ENCODE results near the gene CSF1R. TPM values are rescaled to one million over a fixed set of nuclear protein-coding genes. Genes with fewer than 3 reads are reported as not detected.
"Not testable (repeated sequence)": the region's sequence is repeated elsewhere in the genome, so short reads cannot be mapped to it uniquely, and the experiment has no call there.

CSF1R gene
- total RNA-seq, 3 donors from 2014 or later: 0.10 to 0.46 (median 0.26) TPM

DNA sequence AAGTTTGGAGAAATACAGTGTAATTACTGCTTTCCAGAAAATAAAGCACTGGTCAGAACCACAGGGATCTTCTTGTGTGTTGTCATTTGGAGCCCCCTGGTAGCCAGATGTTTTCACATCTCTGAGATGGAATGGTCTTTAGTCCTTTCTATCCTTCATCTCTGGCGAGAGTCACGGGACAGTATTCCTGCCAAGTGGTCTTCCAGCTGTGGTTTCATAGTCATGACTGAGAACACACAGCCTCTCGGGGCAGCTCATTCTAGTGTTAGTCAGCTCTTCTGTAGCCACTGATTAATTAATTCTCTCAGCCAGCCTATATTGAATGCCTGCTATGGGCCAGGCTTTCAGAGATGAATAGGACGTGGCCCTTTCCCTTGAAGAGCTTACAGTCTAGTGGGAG is 51.7 kb downstream of the CSF1R start:
- no peak for ATAC-seq
- H3K4me3 Mint-ChIP-seq: no peak overlapping the region
- no peaks in the 10 kb centered on the region for H3K9me3 Mint-ChIP-seq
- H3K4me1 Mint-ChIP-seq (ENCODE audit: low read depth): no peaks in the 10 kb centered on the region
- no peaks in the 10 kb centered on the region for H3K27me3 Mint-ChIP-seq (ENCODE audit: low read depth)
- DNase-seq: no peak
- H3K36me3 Mint-ChIP-seq (ENCODE audit: insufficient read depth): peaks cover 77% of the 10 kb centered on the region

DNA sequence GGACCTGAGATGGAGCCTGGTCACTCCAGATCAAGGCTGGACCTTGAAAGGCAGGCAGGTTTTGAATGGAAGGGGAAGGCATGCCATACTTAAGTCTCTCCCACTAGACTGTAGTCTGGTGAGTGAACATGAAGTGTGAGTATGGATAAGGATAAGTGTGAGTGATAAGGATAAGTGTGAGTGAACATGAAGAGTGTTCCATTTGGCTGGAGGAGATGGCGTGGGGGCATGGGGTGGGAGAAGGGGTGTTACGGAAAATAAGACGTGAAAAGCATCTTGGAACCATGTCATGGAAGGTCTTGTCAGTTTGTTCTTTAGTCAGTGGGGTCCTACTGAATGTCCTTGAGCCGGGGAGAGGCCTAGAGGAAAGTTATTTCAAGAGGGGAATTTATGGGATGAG is 53.0 kb downstream of the CSF1R start:
- Mint-ChIP-seq H3K9me3 (no peaks in the 10 kb centered on the region), H3K36me3 (ENCODE audit: insufficient read depth) (peaks cover 72% of the 10 kb centered on the region), H3K4me3 (no peak overlapping the region), H3K27me3 (ENCODE audit: low read depth) (no peaks in the 10 kb centered on the region), H3K4me1 (ENCODE audit: low read depth) (no peaks in the 10 kb centered on the region)
- no peak for ATAC-seq
- DNase-seq: no peak

DNA sequence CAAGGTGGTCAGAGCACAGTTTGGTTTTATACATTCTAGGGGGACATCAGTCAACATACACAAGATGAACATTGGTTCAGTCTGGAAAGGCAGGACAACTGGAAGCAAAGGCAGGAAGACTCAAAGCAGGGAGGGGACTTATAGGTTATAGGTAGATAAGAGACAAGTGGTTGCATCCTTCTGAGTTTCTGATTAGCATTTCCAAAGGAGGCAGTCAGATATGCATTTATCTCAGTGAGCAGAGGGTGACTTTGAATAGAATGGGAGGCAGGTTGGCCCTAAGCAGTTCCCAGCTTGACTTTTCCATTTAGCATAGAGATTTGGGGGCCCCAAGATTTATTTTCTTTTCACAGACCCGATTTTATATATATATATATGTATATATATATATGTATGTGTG is 58.3 kb downstream of the CSF1R start:
- DNase-seq; H3K4me1 Mint-ChIP-seq (ENCODE audit: low read depth); H3K27me3 Mint-ChIP-seq (ENCODE audit: low read depth); H3K9me3 Mint-ChIP-seq; H3K4me3 Mint-ChIP-seq; ATAC-seq: not testable (repeated sequence)
- peaks cover 54% of the 10 kb centered on the region for H3K36me3 Mint-ChIP-seq (ENCODE audit: insufficient read depth)

DNA sequence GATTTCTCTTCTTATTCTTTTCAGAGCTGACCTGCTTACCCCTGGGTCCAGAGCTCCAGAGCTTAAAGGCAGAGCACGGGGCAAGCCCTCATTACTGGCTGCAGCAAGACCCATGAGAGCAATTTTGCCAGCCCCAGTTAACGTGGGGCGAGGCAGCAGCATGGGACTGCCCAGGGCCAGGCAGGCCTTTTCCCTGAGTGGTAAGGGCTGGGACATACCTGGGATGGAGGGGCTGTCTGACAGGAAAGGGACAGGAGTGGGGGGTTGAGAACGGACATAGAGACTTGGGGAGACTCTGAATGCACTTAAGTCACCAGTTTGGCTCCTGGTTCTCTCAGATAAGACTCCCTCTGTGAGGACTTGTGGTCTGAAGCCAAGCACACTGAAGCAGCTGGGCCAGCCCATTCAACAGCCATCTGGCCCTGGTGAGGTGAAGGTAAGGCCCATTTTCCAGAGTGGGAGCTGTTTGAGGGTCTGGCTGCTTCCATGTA is 59.6 kb downstream of the CSF1R start:
- ATAC-seq: no peak
- Mint-ChIP-seq H3K4me1 (ENCODE audit: low read depth) (peaks cover under 1% of the 10 kb centered on the region), H3K4me3 (no peak overlapping the region), H3K36me3 (ENCODE audit: insufficient read depth) (peaks cover 54% of the 10 kb centered on the region), H3K27me3 (ENCODE audit: low read depth) (no peaks in the 10 kb centered on the region), H3K9me3 (no peaks in the 10 kb centered on the region)
- no peak for DNase-seq

DNA sequence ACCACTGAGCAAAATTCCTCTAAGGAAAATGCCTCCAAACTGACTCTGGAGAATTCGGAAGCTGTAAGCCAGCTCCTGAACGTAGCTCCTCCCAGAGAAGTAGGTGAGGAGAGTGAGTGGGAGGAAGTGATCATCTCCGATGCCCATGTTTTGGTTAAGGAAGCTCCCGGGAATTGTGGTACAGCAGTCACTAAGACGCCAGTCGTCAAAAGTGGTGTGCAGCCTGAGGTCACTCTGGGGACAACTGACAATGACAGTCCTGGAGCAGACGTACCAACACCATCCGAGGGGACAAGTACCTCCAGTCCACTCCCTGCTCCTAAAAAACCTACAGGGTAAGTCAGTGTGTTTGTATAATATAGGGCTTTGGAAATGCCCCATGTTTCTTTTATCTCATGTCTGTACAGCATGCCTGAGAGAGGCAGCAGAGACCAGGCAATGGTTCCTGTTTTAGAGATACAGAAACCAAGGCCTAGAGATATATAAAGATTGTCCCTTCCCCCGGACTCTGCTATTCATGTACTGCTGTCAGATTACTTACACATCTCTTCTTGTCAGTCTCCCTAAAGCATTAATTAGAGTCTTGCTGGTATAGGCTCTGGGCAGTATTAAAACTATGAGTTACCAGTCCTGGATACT is 61.9 kb downstream of the CSF1R start:
- no peaks in the 10 kb centered on the region for H3K27me3 Mint-ChIP-seq (ENCODE audit: low read depth)
- ATAC-seq: no peak
- DNase-seq: no peak
- no peak overlapping the region for H3K4me3 Mint-ChIP-seq
- H3K4me1 Mint-ChIP-seq (ENCODE audit: low read depth): peaks cover 3% of the 10 kb centered on the region
- peaks cover 51% of the 10 kb centered on the region for H3K36me3 Mint-ChIP-seq (ENCODE audit: insufficient read depth)
- H3K9me3 Mint-ChIP-seq: no peaks in the 10 kb centered on the region

DNA sequence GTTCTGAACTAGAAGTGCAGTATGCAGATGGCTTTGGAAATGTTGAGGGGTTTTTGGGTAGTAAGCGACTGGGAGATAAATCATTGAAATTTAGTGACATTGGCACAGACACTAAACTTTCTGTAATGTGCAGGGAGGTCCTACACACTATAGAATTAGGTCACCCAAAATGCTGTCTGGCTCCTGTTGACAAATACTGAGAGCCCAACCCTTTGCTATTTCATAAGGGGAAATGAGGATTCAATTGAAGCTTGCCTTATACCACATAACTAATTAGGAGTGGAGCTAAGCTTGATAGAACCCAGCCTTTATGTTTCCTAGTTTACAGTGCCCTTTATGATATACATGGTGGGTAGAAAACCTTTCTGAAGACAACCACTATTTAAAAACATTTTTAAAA is 63.2 kb downstream of the CSF1R start:
- H3K9me3 Mint-ChIP-seq: no peaks in the 10 kb centered on the region
- no peak for DNase-seq
- peaks cover 3% of the 10 kb centered on the region for H3K4me1 Mint-ChIP-seq (ENCODE audit: low read depth)
- H3K36me3 Mint-ChIP-seq (ENCODE audit: insufficient read depth): peaks cover 56% of the 10 kb centered on the region
- H3K27me3 Mint-ChIP-seq (ENCODE audit: low read depth): no peaks in the 10 kb centered on the region
- ATAC-seq: no peak
- H3K4me3 Mint-ChIP-seq: no peak overlapping the region

DNA sequence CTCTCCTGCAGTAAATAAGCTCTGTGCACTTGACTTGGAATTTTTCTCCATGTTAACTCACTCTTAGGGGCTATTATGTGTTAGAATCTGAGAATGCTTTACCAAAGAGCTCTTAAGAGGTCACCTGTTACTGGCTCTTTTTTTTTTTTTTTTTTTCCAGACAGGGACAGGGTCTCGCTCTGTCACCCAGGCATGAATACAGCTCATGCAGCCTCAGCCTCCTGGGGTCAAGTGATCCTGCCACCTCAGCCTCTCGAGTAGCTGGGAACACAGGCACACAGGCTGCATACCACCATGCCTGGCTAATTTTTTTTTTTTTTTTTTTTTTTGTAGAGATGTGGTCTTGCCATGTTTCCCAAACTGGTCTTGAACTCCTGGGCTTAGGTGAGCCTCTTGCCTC is 63.7 kb downstream of the CSF1R start:
- DNase-seq (no peak), ATAC-seq (no peak)
- no peaks in the 10 kb centered on the region for H3K9me3 Mint-ChIP-seq
- H3K27me3 Mint-ChIP-seq (ENCODE audit: low read depth): no peaks in the 10 kb centered on the region
- peaks cover 3% of the 10 kb centered on the region for H3K4me1 Mint-ChIP-seq (ENCODE audit: low read depth)
- H3K36me3 Mint-ChIP-seq (ENCODE audit: insufficient read depth): peaks cover 54% of the 10 kb centered on the region
- H3K4me3 Mint-ChIP-seq: no peak overlapping the region

DNA sequence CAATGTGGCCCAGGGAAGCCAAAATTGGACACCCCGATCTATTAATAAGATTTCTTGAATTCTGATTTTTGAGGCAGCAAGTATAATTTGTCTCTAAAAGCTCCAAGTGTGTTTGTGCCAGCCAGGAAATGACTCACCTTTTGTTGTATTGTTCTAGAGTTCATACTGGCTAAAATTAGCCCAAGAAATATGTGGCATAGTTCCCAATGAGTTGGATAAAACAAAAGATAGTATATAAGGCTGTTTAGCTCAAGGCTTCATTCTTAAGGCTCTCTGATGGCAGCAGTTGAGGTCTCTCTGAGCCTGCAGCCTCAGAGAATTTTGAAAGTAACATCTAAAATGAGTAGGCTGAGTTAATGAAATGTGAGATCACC is 64.2 kb downstream of the CSF1R start:
- no peak for DNase-seq
- Mint-ChIP-seq H3K36me3 (ENCODE audit: insufficient read depth) (peaks cover 52% of the 10 kb centered on the region), H3K4me3 (no peak overlapping the region), H3K27me3 (ENCODE audit: low read depth) (no peaks in the 10 kb centered on the region), H3K4me1 (ENCODE audit: low read depth) (peaks cover 3% of the 10 kb centered on the region), H3K9me3 (no peaks in the 10 kb centered on the region)
- ATAC-seq: no peak

DNA sequence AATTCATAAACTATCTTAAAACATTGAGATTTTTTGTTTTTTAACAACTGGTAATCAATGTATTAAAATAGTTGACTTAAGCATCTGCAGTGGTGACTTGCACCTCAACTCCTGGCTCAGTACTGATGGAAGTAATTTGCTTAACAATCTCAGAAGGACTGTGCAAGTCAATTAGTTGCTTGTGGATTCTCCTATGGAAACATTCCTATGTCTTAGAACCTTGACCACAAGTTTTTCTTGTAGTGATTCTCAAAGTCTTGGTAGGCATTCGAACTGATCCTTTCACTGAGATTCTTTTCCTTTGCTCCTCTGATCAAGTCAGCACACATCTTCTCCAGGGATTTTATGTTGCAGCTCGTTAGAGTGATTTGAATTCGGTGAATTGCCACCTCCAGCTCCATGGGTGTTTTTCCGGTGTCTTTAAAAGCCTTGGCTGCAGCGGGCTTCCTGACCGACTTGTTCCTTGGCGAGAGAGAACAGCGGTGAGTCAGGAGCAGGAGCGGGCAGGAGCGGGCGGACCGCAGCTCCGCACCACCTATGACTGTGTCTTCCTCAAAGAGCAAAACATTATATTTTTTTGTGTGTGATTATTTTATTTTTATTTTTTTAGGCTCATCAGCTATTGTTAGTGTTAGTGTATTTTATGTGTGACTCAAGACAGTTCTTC is 64.7 kb downstream of the CSF1R start:
- Mint-ChIP-seq H3K9me3 (no peaks in the 10 kb centered on the region), H3K36me3 (ENCODE audit: insufficient read depth) (peaks cover 52% of the 10 kb centered on the region), H3K4me1 (ENCODE audit: low read depth) (peaks cover 3% of the 10 kb centered on the region), H3K27me3 (ENCODE audit: low read depth) (no peaks in the 10 kb centered on the region), H3K4me3 (no peak overlapping the region)
- DNase-seq (no peak), ATAC-seq (no peak)

DNA sequence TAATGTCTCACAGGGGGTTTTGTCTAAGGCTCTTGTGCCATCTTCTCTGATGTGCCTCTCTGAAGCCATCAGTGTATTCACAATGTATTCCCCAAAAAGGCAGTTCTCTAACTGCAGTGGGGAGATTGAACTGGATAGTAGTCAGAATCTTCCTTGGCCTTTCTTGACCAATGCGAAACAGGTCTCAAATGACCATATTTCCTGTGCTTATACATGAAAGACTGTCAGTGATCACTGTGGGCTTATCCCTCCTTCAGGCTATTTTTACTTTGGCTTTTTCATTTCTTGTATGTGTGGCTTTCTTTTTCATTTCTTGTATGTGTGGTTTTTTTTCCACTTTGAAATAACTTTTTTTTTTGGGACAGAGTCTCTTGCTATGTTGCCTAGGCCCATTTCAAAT is 66.1 kb downstream of the CSF1R start:
- ATAC-seq: no peak
- Mint-ChIP-seq H3K4me1 (ENCODE audit: low read depth) (peaks cover 3% of the 10 kb centered on the region), H3K36me3 (ENCODE audit: insufficient read depth) (peaks cover 61% of the 10 kb centered on the region), H3K4me3 (no peak overlapping the region), H3K27me3 (ENCODE audit: low read depth) (no peaks in the 10 kb centered on the region), H3K9me3 (no peaks in the 10 kb centered on the region)
- no peak for DNase-seq

DNA sequence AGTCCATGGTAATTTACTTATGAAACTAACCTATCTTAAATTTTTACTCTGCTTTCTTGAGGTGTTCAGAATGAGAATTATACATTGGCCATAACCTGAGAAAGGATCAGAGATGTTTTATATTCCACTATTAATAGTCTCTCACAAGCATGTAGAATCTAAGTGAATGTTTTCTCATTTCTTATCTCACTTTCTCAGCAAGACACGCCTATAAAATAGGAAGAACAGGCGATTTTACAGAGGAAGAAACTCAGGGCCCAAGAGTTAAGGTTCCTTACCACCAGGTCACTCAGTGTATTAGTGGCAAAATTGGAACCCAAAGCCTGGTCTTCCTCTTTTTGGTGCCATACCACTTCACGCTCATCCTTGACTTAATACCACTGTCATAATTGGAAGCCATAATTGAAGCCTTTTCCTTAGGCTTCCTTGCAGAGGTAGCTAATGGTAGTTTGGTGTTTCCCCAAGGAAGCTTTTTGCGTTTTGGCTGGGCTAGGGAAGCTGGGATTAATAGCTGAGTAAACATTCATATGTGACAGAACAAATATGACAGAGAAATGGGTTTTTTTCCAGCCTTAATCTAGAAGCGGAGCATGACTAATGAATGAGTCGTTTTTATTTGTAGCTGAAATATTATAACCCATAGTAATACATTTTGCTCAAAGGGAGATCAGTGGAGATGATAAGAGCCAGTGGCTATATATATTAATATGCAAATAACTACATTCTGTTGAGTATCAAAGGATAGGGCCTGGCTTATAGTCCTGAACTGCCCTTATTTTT is 68.9 kb downstream of the CSF1R start:
- no peaks in the 10 kb centered on the region for H3K27me3 Mint-ChIP-seq (ENCODE audit: low read depth)
- H3K4me1 Mint-ChIP-seq (ENCODE audit: low read depth): peaks cover 6% of the 10 kb centered on the region
- no peaks in the 10 kb centered on the region for H3K9me3 Mint-ChIP-seq
- H3K36me3 Mint-ChIP-seq (ENCODE audit: insufficient read depth): peaks cover 77% of the 10 kb centered on the region
- no peak for DNase-seq
- no peak overlapping the region for H3K4me3 Mint-ChIP-seq
- ATAC-seq: no peak

DNA sequence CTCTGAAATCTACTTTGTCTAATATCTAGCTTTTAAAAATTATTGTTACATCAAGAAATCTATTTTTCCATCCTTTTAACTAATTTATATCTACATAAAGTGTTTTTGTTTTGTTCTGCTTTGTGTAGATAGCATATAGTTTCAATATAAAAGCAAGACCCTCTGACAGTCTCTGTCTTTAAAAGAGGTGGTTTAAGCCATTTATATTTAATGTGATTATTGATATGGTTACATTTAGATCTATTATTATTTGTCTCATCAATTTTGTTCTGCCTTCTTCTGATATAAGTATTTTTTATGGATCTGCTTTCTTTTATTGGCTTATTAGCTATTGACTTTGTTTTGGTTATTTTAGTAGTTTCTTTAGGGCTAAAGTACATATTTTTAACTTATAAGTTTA is 69.8 kb downstream of the CSF1R start:
- Mint-ChIP-seq H3K9me3 (no peaks in the 10 kb centered on the region), H3K4me3 (no peak overlapping the region), H3K36me3 (ENCODE audit: insufficient read depth) (peaks cover 73% of the 10 kb centered on the region), H3K4me1 (ENCODE audit: low read depth) (peaks cover 4% of the 10 kb centered on the region), H3K27me3 (ENCODE audit: low read depth) (no peaks in the 10 kb centered on the region)
- ATAC-seq: no peak
- DNase-seq: no peak

DNA sequence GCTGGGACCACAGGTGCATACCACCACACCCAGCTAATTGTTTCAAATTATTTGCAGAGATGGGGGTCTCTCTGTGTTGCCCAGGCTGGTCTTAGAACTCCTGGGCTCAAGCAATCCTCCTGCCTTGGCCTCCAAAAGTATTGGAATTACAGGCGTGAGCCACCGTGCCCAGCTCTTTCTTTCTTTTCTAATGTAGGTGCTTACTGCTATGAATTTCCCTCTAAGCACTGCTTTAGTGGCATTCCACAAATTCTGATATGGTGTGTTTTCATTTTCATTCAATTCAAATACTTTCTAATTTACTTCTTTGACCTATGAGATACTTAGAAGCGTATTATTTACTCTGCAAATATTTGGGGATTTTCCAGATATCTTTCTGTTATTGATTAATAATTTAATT is 70.9 kb downstream of the CSF1R start:
- H3K4me3 Mint-ChIP-seq: no peak overlapping the region
- no peaks in the 10 kb centered on the region for H3K9me3 Mint-ChIP-seq
- ATAC-seq (no peak), DNase-seq (no peak)
- peaks cover 72% of the 10 kb centered on the region for H3K36me3 Mint-ChIP-seq (ENCODE audit: insufficient read depth)
- H3K4me1 Mint-ChIP-seq (ENCODE audit: low read depth): peaks cover 3% of the 10 kb centered on the region
- H3K27me3 Mint-ChIP-seq (ENCODE audit: low read depth): no peaks in the 10 kb centered on the region

DNA sequence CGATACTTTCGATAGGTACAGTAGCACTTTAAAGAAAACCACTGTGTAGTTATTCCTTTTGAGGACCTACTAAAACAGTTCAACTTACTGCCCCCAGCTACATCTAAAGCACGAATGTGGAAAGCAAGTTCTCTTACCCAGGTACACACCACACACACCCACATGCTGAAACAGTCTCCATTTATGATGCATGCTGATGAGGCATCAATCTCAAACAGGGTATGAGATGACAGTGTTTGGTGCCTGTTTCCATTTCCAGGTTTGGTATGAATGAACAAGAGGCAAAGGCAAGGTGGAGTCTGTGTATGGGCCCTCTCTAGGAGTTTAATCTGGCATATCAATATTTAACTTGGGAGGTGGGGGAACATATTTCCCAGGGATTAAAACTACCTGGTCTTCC is 71.9 kb downstream of the CSF1R start:
- H3K36me3 Mint-ChIP-seq (ENCODE audit: insufficient read depth): peaks cover 73% of the 10 kb centered on the region
- no peaks in the 10 kb centered on the region for H3K27me3 Mint-ChIP-seq (ENCODE audit: low read depth)
- ATAC-seq: peak; percentile 63 to 71
- H3K4me3 Mint-ChIP-seq: no peak overlapping the region
- no peak for DNase-seq
- no peaks in the 10 kb centered on the region for H3K9me3 Mint-ChIP-seq
- peaks cover 4% of the 10 kb centered on the region for H3K4me1 Mint-ChIP-seq (ENCODE audit: low read depth)

DNA sequence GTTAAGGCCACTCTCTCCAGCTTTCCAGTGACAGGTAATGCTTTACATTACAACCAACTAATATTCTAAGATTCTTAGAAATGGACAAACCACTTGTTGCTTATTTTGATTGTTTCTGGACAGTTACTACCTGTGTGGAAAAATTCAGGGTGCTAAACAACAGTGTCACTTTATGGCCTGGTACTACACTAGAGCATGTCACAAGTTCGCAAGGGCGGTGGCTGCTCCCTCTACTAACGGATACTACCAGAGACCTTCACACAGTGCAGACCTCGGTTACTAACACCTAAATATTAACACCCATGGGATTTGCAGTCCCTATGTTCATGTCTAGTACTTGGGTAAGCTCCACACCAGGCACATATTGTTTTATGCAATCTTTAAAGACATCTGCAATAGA is 72.4 kb downstream of the CSF1R start:
- Mint-ChIP-seq H3K36me3 (ENCODE audit: insufficient read depth) (peaks cover 70% of the 10 kb centered on the region), H3K9me3 (no peaks in the 10 kb centered on the region), H3K27me3 (ENCODE audit: low read depth) (no peaks in the 10 kb centered on the region), H3K4me1 (ENCODE audit: low read depth) (peaks cover 6% of the 10 kb centered on the region), H3K4me3 (no peak overlapping the region)
- DNase-seq: no peak
- ATAC-seq: no peak

All from activated T-cell treated with anti-CD3 and anti-CD28 coated beads, Interleukin-2, amount 50 U/mL, for 4 hours (primary cell).